HG03108 (cell line): ENCODE results near the gene TMEM88.

Source experiments
- ATAC-seq: cut with Tn5 transposase; IDR thresholded peaks from one replicate; pipeline ENCODE4 v1.9.1; 2021; ENCODE audit warnings: moderate library complexity; ENCODE audit not compliant: unreplicated experiment

TMEM88 gene

DNA sequence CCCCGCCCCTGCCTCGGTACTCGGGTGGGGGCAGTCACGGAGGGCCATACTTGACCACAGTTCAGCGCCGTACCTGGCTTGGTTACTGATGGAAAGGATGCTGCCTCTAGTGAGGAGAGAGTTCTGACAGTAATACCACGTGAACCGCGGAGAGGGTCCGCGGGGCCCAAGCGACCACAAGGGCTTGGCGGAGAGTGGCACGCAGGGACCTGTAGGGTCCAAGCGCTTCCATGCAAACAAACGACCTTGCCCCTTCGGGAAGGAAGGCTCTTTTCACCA is 11.7 kb upstream of the TMEM88 start:
- ATAC-seq: no peak

DNA sequence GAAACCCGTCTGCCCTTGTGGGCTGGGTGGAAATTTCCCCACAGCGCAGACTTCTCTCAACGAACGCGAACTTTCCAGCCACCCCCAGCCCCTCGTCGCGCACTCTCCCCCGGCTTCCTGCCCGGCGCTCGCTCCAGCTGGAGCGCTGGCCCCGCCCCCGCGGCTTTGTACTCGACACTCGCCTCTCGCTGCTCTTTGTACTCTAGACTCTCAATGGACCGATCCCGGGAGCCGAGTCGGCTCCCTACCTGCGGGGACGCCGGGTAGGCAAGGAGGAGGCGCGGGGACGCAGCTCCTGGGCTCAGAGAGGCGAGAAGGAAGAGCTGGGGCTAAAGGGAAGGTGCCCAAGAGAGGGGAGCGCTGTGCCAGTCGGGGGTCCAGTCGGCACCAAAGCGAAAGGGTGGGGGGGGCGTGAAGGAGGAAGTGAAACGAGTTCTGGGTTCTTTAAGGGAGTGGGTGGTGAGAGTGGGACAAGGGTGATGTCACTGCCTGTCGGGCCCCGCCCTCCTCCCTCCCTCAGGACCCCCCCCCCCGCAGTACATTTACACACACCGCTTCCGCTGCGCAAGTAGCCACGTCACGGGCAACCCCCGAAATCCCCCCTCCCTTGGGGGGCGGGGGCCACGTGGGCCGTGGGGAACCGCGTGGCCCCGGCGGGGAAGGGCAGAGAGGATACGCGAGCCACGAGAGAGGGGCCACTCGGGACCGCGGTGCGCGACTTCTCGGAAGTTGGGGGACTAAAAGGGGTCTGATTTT is 11.2 kb upstream of the TMEM88 start:
- no peak for ATAC-seq

DNA sequence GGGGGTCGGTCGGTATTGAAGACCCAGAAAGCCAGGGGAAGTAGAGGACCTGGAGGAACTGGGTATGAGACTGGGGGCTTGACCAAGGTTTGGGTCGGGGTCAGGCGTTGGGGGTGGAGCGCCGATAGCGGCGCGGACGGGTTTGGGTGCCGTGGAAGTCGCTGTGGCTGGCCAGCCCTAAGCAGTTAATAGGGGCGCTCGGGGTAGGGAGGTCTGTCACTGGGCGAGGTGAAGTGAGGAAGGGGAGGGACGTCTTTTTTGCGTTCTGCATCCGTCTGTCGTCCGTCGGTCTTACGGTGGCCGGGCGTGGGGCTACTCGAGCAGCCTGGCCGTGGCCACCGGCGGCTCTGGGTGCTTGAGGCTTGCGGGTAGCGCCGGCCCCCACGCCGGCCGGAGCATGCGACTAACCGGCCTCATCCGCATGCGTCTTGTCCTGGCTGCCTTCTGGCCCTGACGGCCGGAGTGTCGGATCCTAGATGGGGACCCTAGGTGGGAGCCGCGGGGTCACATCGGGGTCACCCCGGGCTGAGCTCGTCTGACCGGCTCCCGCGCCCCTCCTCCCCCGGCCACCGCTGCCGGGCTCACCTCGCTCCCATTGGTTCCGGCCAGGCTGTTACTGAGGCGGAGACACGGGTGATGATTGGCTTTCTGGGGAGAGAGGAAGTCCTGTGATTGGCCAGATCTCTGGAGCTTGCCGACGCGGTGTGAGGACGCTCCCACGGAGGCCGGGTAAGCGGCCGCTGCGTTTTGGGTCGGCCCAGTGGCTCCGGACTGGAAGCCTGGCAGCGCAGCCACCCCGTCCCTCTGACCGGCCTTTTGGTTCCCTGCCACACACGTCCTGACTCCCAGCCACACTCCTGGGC is 10.3 kb upstream of the TMEM88 start:
- peak; percentile 47 for ATAC-seq

- no peak for ATAC-seq
These were observed 9.4 kb upstream of the TMEM88 start for GRCh38 chr17:7845359-7846062.

DNA sequence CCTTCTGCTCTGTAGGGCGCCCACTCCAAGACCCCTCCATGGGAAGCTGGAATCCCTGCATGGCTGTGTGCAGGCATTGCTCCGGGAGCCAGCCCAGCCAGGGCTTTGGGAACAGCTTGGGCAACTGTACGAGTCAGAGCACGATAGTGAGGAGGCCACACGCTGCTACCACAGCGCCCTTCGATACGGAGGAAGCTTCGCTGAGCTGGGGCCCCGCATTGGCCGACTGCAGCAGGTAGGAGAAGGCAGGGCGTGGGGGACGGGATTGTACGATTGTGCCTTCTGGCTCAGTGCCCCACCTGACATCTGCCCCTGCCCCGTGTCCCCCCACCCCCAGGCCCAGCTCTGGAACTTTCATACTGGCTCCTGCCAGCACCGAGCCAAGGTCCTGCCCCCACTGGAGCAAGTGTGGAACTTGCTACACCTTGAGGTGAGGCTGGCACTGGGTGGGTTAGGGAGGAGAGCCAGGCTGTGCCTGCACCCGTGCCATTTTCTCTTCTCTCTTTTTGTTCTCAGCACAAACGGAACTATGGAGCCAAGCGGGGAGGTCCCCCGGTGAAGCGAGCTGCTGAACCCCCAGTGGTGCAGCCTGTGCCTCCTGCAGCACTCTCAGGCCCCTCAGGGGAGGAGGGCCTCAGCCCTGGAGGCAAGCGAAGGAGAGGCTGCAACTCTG is 8.7 kb upstream of the TMEM88 start:
- ATAC-seq: no peak

DNA sequence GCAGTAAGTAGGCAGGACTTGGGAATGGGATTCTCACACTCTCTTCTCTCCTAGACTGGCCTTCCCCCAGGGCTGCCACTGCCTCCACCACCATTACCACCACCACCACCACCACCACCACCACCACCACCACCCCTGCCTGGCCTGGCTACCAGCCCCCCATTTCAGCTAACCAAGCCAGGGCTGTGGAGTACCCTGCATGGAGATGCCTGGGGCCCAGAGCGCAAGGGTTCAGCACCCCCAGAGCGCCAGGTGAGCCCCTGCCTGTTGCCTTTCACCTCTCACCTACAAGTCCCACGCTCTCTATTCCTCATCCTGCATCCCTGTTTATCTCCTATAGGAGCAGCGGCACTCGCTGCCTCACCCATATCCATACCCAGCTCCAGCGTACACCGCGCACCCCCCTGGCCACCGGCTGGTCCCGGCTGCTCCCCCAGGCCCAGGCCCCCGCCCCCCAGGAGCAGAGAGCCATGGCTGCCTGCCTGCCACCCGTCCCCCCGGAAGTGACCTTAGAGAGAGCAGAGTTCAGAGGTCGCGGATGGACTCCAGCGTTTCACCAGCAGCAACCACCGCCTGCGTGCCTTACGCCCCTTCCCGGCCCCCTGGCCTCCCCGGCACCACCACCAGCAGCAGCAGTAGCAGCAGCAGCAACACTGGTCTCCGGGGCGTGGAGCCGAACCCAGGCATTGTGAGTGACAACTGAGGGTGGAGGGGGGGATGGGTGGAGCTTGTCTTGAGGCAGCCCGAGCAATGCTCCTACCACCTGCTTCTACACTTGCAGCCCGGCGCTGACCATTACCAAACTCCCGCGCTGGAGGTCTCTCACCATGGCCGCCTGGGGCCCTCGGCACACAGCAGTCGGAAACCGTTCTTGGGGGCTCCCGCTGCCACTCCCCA is 7.9 kb upstream of the TMEM88 start:
- ATAC-seq: no peak

GRCh38 chr17:7848131-7848579 is 6.7 kb upstream of the TMEM88 start:
- ATAC-seq: no peak

GRCh38 chr17:7848739-7849129 is 6.1 kb upstream of the TMEM88 start:
- ATAC-seq: no peak

DNA sequence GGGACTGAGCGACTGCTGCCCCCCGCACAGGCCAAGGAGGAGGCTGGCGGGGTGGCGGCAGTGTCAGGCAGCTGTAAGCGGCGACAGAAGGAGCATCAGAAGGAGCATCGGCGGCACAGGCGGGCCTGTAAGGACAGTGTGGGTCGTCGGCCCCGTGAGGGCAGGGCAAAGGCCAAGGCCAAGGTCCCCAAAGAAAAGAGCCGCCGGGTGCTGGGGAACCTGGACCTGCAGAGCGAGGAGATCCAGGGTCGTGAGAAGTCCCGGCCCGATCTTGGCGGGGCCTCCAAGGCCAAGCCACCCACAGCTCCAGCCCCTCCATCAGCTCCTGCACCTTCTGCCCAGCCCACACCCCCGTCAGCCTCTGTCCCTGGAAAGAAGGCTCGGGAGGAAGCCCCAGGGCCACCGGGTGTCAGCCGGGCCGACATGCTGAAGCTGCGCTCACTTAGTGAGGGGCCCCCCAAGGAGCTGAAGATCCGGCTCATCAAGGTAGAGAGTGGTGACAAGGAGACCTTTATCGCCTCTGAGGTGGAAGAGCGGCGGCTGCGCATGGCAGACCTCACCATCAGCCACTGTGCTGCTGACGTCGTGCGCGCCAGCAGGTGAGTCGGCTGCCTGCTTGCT is 5.6 kb upstream of the TMEM88 start:
- ATAC-seq: no peak

- ATAC-seq: no peak
These were observed 4.9 kb upstream of the TMEM88 start for GRCh38 chr17:7849751-7850504.

GRCh38 chr17:7850701-7851437 is 4.0 kb upstream of the TMEM88 start:
- ATAC-seq: no peak

- peak; percentile 75 for ATAC-seq
These were observed 3.2 kb upstream of the TMEM88 start for GRCh38 chr17:7851438-7852261.

GRCh38 chr17:7852262-7852670 is 2.6 kb upstream of the TMEM88 start:
- ATAC-seq: no peak

- no peak for ATAC-seq
These were observed 1.8 kb upstream of the TMEM88 start for GRCh38 chr17:7852919-7853690.

- ATAC-seq: no peak
These were observed 1.2 kb upstream of the TMEM88 start for GRCh38 chr17:7853691-7854038.

- ATAC-seq: no peak
These were observed 638 bp upstream of the TMEM88 start for GRCh38 chr17:7854078-7854777.
